ENCODE data around the gene SLC9A8. TPM values are rescaled to one million over a fixed set of nuclear protein-coding genes. Genes with fewer than 3 reads are reported as not detected.

Gene SLC9A8
- total and polyA plus RNA-seq, 2 of the 8 experiments (the other 6 are each of a cell fraction or from before 2014, with no cell fraction given), result 3.2 to 6.2 TPM

DNA sequence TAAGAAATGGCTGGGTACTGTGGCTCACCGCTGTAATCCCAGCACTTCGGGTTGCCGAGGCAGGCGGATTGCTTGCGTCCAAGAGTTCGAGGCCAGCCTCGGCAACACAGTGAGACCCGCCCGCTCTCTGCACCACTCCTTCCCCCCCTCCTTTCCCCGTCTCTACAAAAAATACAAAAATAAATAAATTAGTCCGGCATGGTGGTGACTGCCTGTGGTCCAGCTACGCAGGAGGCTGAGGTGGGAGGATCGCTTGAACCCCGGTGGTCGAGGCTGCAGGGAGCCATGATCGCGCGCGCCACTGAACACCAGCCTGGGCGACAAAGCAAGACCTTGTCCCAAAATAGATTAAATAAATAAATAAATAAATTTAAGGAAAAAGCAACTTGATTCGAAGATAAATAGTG lies 123.1 kb downstream of the SLC9A8 start:
- H2AFZ ChIP-seq (ENCODE audit: low read length), result no peak overlapping the region
- 86% methylated on average over 14 of the region's 21 CpGs; no CpG with 5 or more reads in 1 of the 2 experiments for WGBS, 2 experiments (ENCODE audit: extremely low coverage in 1 of 2, insufficient coverage in 1 of 2, insufficient read length in 1 of 2, insufficient replicate concordance in 2 of 2, low coverage in 1 of 2, low lambda C conversion rate in 2 of 2, missing lambda C conversion rate in 1 of 2)
- no peak overlapping the region for H3K4ac ChIP-seq (replicated peaks; ENCODE audit: insufficient read length, low read depth, low read length)
- H3K9ac ChIP-seq (replicated peaks in 1 of 4; ENCODE audit: extremely low read depth in 1 of 4, low read depth in 3 of 4, low read length in 3 of 4), result no peak overlapping the region; a peak in 1 of 7 replicates
- no peak overlapping the region for H2BK5ac ChIP-seq (ENCODE audit: low read depth, low read length)
- ChIA-PET POLR2A (ENCODE audit: partially characterized antibody) (interaction anchor here (1.6 to 1.7 kb wide), 3 partner anchors 15 to 47 kb away, joined by 4 to 5 read pairs (median 5); partner anchors contain the start of gene SNAI1), CTCF (ENCODE audit: partially characterized antibody) (interaction anchor here (1.1 to 1.5 kb wide), 2 partner anchors 21 to 29 kb away, joined by 3 to 10 read pairs; no protein-coding TSS in a partner anchor)
- H3K27ac ChIP-seq (ENCODE audit: low read depth, low read length), result no peak overlapping the region
- H4K5ac ChIP-seq (ENCODE audit: insufficient read length, low read depth, low read length), result no peak overlapping the region
- no peak overlapping the region for H2AK5ac ChIP-seq (ENCODE audit: low read depth, low read length)
- peaks cover 7% of the 10 kb centered on the region; the same call in 1 of the 2 replicates for H3K23me2 ChIP-seq (ENCODE audit: low read depth, low read length)
- FAIRE-seq (no peak), DNase-seq (ENCODE audit: low read depth in 1 of 2, low spot score in 2 of 2) (no peak)
- H2BK20ac ChIP-seq (ENCODE audit: low read length), result no peak overlapping the region
- no peak overlapping the region for H3K23ac ChIP-seq (ENCODE audit: insufficient read length)
- H3K4me3 ChIP-seq (ENCODE audit: extremely low read depth in 1 of 4, insufficient read depth in 2 of 4, low read depth in 3 of 4, low read length in 4 of 4), result peak overlapping the region in 1 of 4 experiments; percentile 99; a peak in 2 of 8 replicates
- H4K8ac ChIP-seq (ENCODE audit: extremely low read depth, insufficient read depth, low read length), result no peak overlapping the region; the same call in 1 of the 2 replicates
- no peak overlapping the region for H4K91ac ChIP-seq (replicated peaks; ENCODE audit: insufficient read length, low read length)
- H3K36me3 ChIP-seq (ENCODE audit: control insufficient read depth in 2 of 4, insufficient read depth in 4 of 4, low read length in 3 of 4), result peaks cover 0 to 6% (median 0%) of the 10 kb centered on the region in 4 experiments; a peak in 2 of 8 replicates
- no peak overlapping the region for H2BK15ac ChIP-seq (ENCODE audit: low read length)
- no peak overlapping the region for H3K14ac ChIP-seq (ENCODE audit: insufficient read length)
- no peak overlapping the region for H3K18ac ChIP-seq (ENCODE audit: extremely low read depth, low read length)
- peaks cover 10% of the 10 kb centered on the region for H3K79me1 ChIP-seq (ENCODE audit: low read depth, low read length)
- no peak overlapping the region for H2BK12ac ChIP-seq (ENCODE audit: low read depth, low read length)
- no peaks in the 10 kb centered on the region for H3K27me3 ChIP-seq (replicated peaks in 1 of 4; ENCODE audit: control insufficient read depth in 3 of 4, extremely low read depth in 1 of 4, insufficient read depth in 3 of 4, low read length in 3 of 4)
- H3K4me2 ChIP-seq (ENCODE audit: insufficient read depth in 1 of 2, low read depth in 2 of 2, low read length in 2 of 2), result peak overlapping the region in 1 of 2 experiments; percentile 10; a peak in 1 of 4 replicates
- H3K4me1 ChIP-seq (replicated peaks in 1 of 4; ENCODE audit: control insufficient read depth in 3 of 4, insufficient read depth in 4 of 4, low read length in 3 of 4), result peaks cover 3 to 14% (median 8%) of the 10 kb centered on the region in 4 experiments; a peak in 5 of 7 replicates
- no peak overlapping the region for H2BK120ac ChIP-seq (replicated peaks; ENCODE audit: low read depth, low read length)
- H3K79me2 ChIP-seq (ENCODE audit: control insufficient read depth in 1 of 2, insufficient read depth in 2 of 2, low read length in 2 of 2), result peaks cover 17 to 43% of the 10 kb centered on the region in 2 experiments
- H4K20me1 ChIP-seq (replicated peaks in 1 of 2; ENCODE audit: control insufficient read depth in 1 of 2, insufficient read depth in 2 of 2, low read length in 2 of 2), result peaks cover 4 to 8% of the 10 kb centered on the region in 2 experiments
- no peaks in the 10 kb centered on the region for H3K9me3 ChIP-seq (ENCODE audit: insufficient read depth in 2 of 2, low read depth in 1 of 2, low read length in 1 of 2)
- H3K56ac ChIP-seq (replicated peaks; ENCODE audit: insufficient read length, low read depth, low read length), result no peak overlapping the region
- TF ChIP-seq EZH2 (IDR thresholded peaks at IDR 0.05; ENCODE audit: low read depth, low read length, severe bottlenecking) (no peak), TAF1 (IDR thresholded peaks at IDR 0.05; ENCODE audit: low read depth, low read length) (no peak), CEBPB (IDR thresholded peaks at IDR 0.05; ENCODE audit: low read depth, low read length) (no peak), RAD21 (IDR thresholded peaks at IDR 0.05 in 1 of 2, conservative IDR thresholded peaks at IDR 0.05 in 1 of 2; ENCODE audit: low read depth in 2 of 2, low read length in 2 of 2) (no peak), HDAC6 (IDR thresholded peaks at IDR 0.05; ENCODE audit: low read depth, low read length) (no peak), JUN (IDR thresholded peaks at IDR 0.05; ENCODE audit: low read depth, low read length) (no peak), SRF (IDR thresholded peaks at IDR 0.05; ENCODE audit: low read depth, low read length) (no peak), TCF12 (IDR thresholded peaks at IDR 0.05; ENCODE audit: low read depth, low read length) (no peak), POU5F1 (IDR thresholded peaks at IDR 0.05; ENCODE audit: low read depth, low read length) (no peak), SAP30 (IDR thresholded peaks at IDR 0.05; ENCODE audit: insufficient read depth, insufficient replicate concordance, low read length) (no peak)
- TF ChIP-seq, protein P1, sequence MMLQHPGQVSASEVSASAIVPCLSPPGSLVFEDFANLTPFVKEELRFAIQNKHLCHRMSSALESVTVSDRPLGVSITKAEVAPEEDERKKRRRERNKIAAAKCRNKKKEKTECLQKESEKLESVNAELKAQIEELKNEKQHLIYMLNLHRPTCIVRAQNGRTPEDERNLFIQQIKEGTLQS (IDR thresholded peaks at IDR 0.05; ENCODE audit: insufficient read depth, low read depth, low read length), result no peak

All from H1 (cell line).